HepG2 (cell line): Measurements from ENCODE around the gene DAB1. TPM values are rescaled to one million over a fixed set of nuclear protein-coding genes. Genes with fewer than 3 reads are reported as not detected.

Experiments
- ATF2 ChIP-seq: sonication (generic); formaldehyde crosslinking; IDR thresholded peaks from 2 replicates; pipeline ENCODE4 v1.4.0; 2020; ENCODE audit warnings: missing genetic modification reagents
- E2F1 ChIP-seq: sonication (generic); formaldehyde crosslinking; IDR thresholded peaks from 2 replicates; pipeline ENCODE4 v1.5.0; 2020; ENCODE audit warnings: missing genetic modification reagents
- FOSL2 ChIP-seq: sonication (generic); formaldehyde crosslinking; IDR thresholded peaks from 2 replicates; pipeline ENCODE4 v1.4.0; 2020; ENCODE audit warnings: missing genetic modification reagents
- JUN ChIP-seq: sonication (generic); formaldehyde crosslinking; IDR thresholded peaks from 2 replicates; pipeline ENCODE4 v1.4.0; 2020; ENCODE audit warnings: mild to moderate bottlenecking, missing genetic modification reagents
- MED1 ChIP-seq: sonication (generic); formaldehyde crosslinking; IDR thresholded peaks from 2 replicates; pipeline ENCODE4 v1.4.0; 2020; ENCODE audit warnings: missing genetic modification reagents
- MXI1 ChIP-seq: IDR thresholded peaks from 3 replicates; pipeline ENCODE4 v1.6.1; 2012; ENCODE audit warnings: low read depth, low read length, inconsistent platforms, borderline replicate concordance
- MZF1 ChIP-seq: sonication (generic); formaldehyde crosslinking; IDR thresholded peaks from 2 replicates; pipeline ENCODE4 v1.8.1; 2023; ENCODE audit warnings: mild to moderate bottlenecking, missing genetic modification reagents, borderline replicate concordance
- PHF20 ChIP-seq: sonication (generic); formaldehyde crosslinking; IDR thresholded peaks from 2 replicates; pipeline ENCODE4 v1.5.0; 2020; ENCODE audit warnings: mild to moderate bottlenecking, missing genetic modification reagents
- SETDB1 ChIP-seq: sonication (generic); formaldehyde crosslinking; IDR thresholded peaks from 2 replicates; pipeline ENCODE4 v1.5.1; 2020; ENCODE audit warnings: missing genetic modification reagents, mild to moderate bottlenecking, borderline replicate concordance
- SKIL ChIP-seq: sonication (generic); formaldehyde crosslinking; IDR thresholded peaks from 2 replicates; pipeline ENCODE4 v1.8.0; 2022; ENCODE audit warnings: missing genetic modification reagents, mild to moderate bottlenecking, moderate library complexity, borderline replicate concordance
- SP1 ChIP-seq, 2 experiments: fragments of 450-650 bp in 1 of 2; sonication (generic) in 1 of 2; formaldehyde crosslinking in 1 of 2; IDR thresholded peaks; 2 replicates each; pipeline versions ENCODE4 v1.4.0 to v1.6.1; 2016 to 2020; ENCODE audit warnings: missing genetic modification reagents in 1 of 2
- TAF1 ChIP-seq: sonication (generic); formaldehyde crosslinking; IDR thresholded peaks from 2 replicates; pipeline ENCODE4 v1.4.0; 2020; ENCODE audit warnings: missing genetic modification reagents
- TFDP1 ChIP-seq: IDR thresholded peaks from 2 replicates; pipeline ENCODE4 v1.6.1; 2016; ENCODE audit warnings: missing compliant biosample characterization, missing genetic modification reagents, borderline replicate concordance
- ZHX1 ChIP-seq: sonication (generic); formaldehyde crosslinking; IDR thresholded peaks from 2 replicates; pipeline ENCODE4 v1.8.1; 2022; ENCODE audit warnings: low read depth, mild to moderate bottlenecking, missing genetic modification reagents
- ZNF263 ChIP-seq: sonication (generic); formaldehyde crosslinking; IDR thresholded peaks from 2 replicates; pipeline ENCODE4 v1.4.0; 2020; ENCODE audit warnings: missing genetic modification reagents
- ZNF3 ChIP-seq: IDR thresholded peaks from 2 replicates; pipeline ENCODE4 v1.7.0; 2017; ENCODE audit warnings: inconsistent platforms
- ZNF569 ChIP-seq: sonication (generic); formaldehyde crosslinking; IDR thresholded peaks from 2 replicates; pipeline ENCODE4 v1.5.0; 2020; ENCODE audit warnings: mild to moderate bottlenecking, missing genetic modification reagents, moderate library complexity, borderline replicate concordance
- ZNF580 ChIP-seq: IDR thresholded peaks from 2 replicates; pipeline ENCODE4 v1.6.1; 2016; ENCODE audit warnings: low read depth, borderline replicate concordance
- ZNF660 ChIP-seq: sonication (generic); formaldehyde crosslinking; IDR thresholded peaks from 2 replicates; pipeline ENCODE4 v1.5.1; 2020; ENCODE audit warnings: mild to moderate bottlenecking, low read depth, missing genetic modification reagents, borderline replicate concordance
- ZNF782 ChIP-seq: sonication (generic); formaldehyde crosslinking; IDR thresholded peaks from 2 replicates; pipeline ENCODE4 v1.4.0; 2020; ENCODE audit warnings: missing genetic modification reagents, mild to moderate bottlenecking, borderline replicate concordance
- polyA plus RNA-seq, 8 experiments: library from polyadenylated mRNA; depleted of rRNA in 3 of 8; stranded (reverse) in 7 of 8; unstranded in 1 of 8; fragments of >200 nt; fragmentation: Illumina TruSeq in 4 of 8; extraction: Trizol in 4 of 8; gene quantifications; 2 replicates each; pipeline versions ENCODE4 v1.2.1 to v1.2.3, GENCODE V29; 2011 to 2016; ENCODE audit warnings: low read depth in 4 of 8, missing spikeins in 1 of 8, mixed read lengths in 1 of 8; ENCODE audit not compliant: insufficient read depth in 1 of 8
- total RNA-seq, 5 experiments: library from RNA; depleted of rRNA; stranded (reverse); fragments of >200 nt; fragmentation: Illumina TruSeq; extraction: Trizol; gene quantifications; 2 replicates each; pipeline ENCODE4 v1.2.3, GENCODE V29; 2016; ENCODE audit warnings: low read depth in 1 of 5

Gene DAB1
- total and polyA plus RNA-seq, 2 of the 13 experiments (the other 11 are each of a cell fraction or from before 2014, with no cell fraction given), result 0.04 to 0.13 TPM

- TF ChIP-seq E2F1 (CRISPR knock-in tag) (no peak), MXI1 (peak; percentile 35; the same call in 1 of the 3 replicates), TAF1 (CRISPR knock-in tag) (no peak), ZHX1 (no peak), MZF1 (CRISPR knock-in tag) (no peak), SKIL (CRISPR knock-in tag) (peak; percentile 75), ZNF660 (CRISPR knock-in tag) (no peak), ZNF782 (CRISPR knock-in tag) (no peak), PHF20 (no peak), FOSL2 (CRISPR knock-in tag) (peak; percentile 79), TFDP1 (CRISPR knock-in tag) (no peak), SP1 (IDR thresholded peaks at IDR 0.05) (no peak), SP1 (CRISPR knock-in tag; IDR thresholded peaks at IDR 0.05) (no peak), ATF2 (no peak; the same call in 1 of the 2 replicates), ZNF3 (CRISPR knock-in tag) (no peak), SETDB1 (CRISPR knock-in tag) (no peak), MED1 (CRISPR knock-in tag) (peak; percentile 54), JUN (CRISPR knock-in tag) (no peak), ZNF580 (CRISPR knock-in tag) (no peak), ZNF569 (CRISPR knock-in tag) (no peak), ZNF263 (CRISPR knock-in tag) (no peak)
Observed at GRCh38 chr1:56965916-56966697, 457.8 kb downstream of the DAB1 start, which contains the start of gene C8B (continued).
